Thoracic aorta (tissue), 2 donors: ENCODE results near the gene ST8SIA4. TPM values are rescaled to one million over a fixed set of nuclear protein-coding genes. Genes with fewer than 3 reads are reported as not detected.

Experiments used
- ATAC-seq: fragments of 150-250 bp; one replicate; pipeline ENCODE4 v1.8.0; 2017; ENCODE audit warnings: low read depth; ENCODE audit not compliant: insufficient number of reproducible peaks, low FRiP score
- DNase-seq: peaks from one replicate; pipeline ENCODE4 v3.0.0-alpha.2; 2020; ENCODE audit warnings: low spot score
- H3K27ac ChIP-seq, 2 donors: fragments of 200-600 bp; sonication (generic); 1 replicate in 1 of 2; 2 replicates in 1 of 2; pipeline ENCODE4 v1.5.1; 2016; ENCODE audit warnings: mild to moderate bottlenecking in 2 of 2, moderate library complexity in 2 of 2
- H3K27me3 ChIP-seq: fragments of 200-600 bp; sonication (generic); replicated peaks from 2 replicates; pipeline ENCODE4 v1.6.0; 2016; ENCODE audit warnings: mild to moderate bottlenecking; ENCODE audit not compliant: insufficient read depth
- H3K36me3 ChIP-seq: fragments of 200-600 bp; sonication (generic); one replicate; pipeline ENCODE4 v1.5.1; 2016
- H3K4me1 ChIP-seq, 2 donors: fragments of 200-600 bp; sonication (generic); 1 replicate in 1 of 2; 2 replicates in 1 of 2; pipeline versions ENCODE4 v1.5.1 to v1.6.0; 2016; ENCODE audit warnings: low read depth in 2 of 2, mild to moderate bottlenecking in 1 of 2; ENCODE audit not compliant: control insufficient read depth in 1 of 2
- H3K4me3 ChIP-seq: fragments of 200-600 bp; sonication (generic); 2 replicates; pipeline ENCODE4 v1.5.1; 2016; ENCODE audit warnings: mild to moderate bottlenecking
- H3K9me3 ChIP-seq: fragments of 200-600 bp; sonication (generic); 2 replicates; pipeline ENCODE4 v1.5.1; 2016
- CTCF ChIP-seq: fragments of 200-600 bp; sonication (generic); IDR thresholded peaks from one replicate; pipeline ENCODE4 v1.5.1; 2019; ENCODE audit warnings: antibody characterized with exemption
- total RNA-seq, 2 donors: library from RNA; depleted of rRNA; stranded (reverse); fragments of >200 nt; gene quantifications; one replicate each; pipeline versions ENCODE4 v1.1.0 to v1.2.3, GENCODE V29; 2016

ST8SIA4 gene
- total RNA-seq, 2 donors from 2014 or later, result 7.0 to 9.0 TPM

- DNase-seq (no peak), ATAC-seq (peak; percentile 32)
- Histone ChIP-seq H3K4me3 (peak overlapping the region; percentile 53), H3K27me3 (no peaks in the 10 kb centered on the region), H3K36me3 (no peaks in the 10 kb centered on the region), H3K4me1 (peaks cover 5 to 8% of the 10 kb centered on the region in 2 donors), H3K9me3 (no peaks in the 10 kb centered on the region), H3K27ac (peak overlapping the region in 1 of 2 donors; percentile 29)
- no peak for TF ChIP-seq CTCF
Measured at GRCh38 chr5:100779669-100780375, 123.3 kb downstream of the ST8SIA4 start.

GRCh38 chr5:100777680-100778300 lies 125.3 kb downstream of the ST8SIA4 start:
- TF ChIP-seq CTCF, result no peak
- peaks cover 5 to 8% of the 10 kb centered on the region in 2 donors for H3K4me1 ChIP-seq
- no peaks in the 10 kb centered on the region for H3K9me3 ChIP-seq
- ATAC-seq (no peak), DNase-seq (no peak)
- no peaks in the 10 kb centered on the region for H3K27me3 ChIP-seq
- no peak overlapping the region for H3K4me3 ChIP-seq
- H3K36me3 ChIP-seq, result no peaks in the 10 kb centered on the region
- H3K27ac ChIP-seq, result no peak overlapping the region

GRCh38 chr5:100775533-100775855 lies 127.6 kb downstream of the ST8SIA4 start:
- no peak overlapping the region for H3K27ac ChIP-seq
- no peaks in the 10 kb centered on the region for H3K27me3 ChIP-seq
- H3K4me1 ChIP-seq, result peaks cover 5 to 8% of the 10 kb centered on the region in 2 donors
- H3K9me3 ChIP-seq, result no peaks in the 10 kb centered on the region
- no peaks in the 10 kb centered on the region for H3K36me3 ChIP-seq
- no peak for ATAC-seq
- no peak for TF ChIP-seq CTCF
- DNase-seq, result no peak
- no peak overlapping the region for H3K4me3 ChIP-seq

GRCh38 chr5:100772548-100772947 lies 130.5 kb downstream of the ST8SIA4 start:
- Histone ChIP-seq H3K4me1 (peaks cover 3 to 5% of the 10 kb centered on the region in 2 donors), H3K4me3 (no peak overlapping the region), H3K36me3 (no peaks in the 10 kb centered on the region), H3K9me3 (no peaks in the 10 kb centered on the region), H3K27ac (no peak overlapping the region), H3K27me3 (peaks cover under 1% of the 10 kb centered on the region)
- no peak for ATAC-seq
- no peak for TF ChIP-seq CTCF
- no peak for DNase-seq

- no peak overlapping the region for H3K4me3 ChIP-seq
- H3K27me3 ChIP-seq, result peaks cover 5% of the 10 kb centered on the region
- H3K27ac ChIP-seq, result no peak overlapping the region
- TF ChIP-seq CTCF, result no peak
- no peaks in the 10 kb centered on the region for H3K36me3 ChIP-seq
- no peaks in the 10 kb centered on the region for H3K4me1 ChIP-seq
- no peak for ATAC-seq
- DNase-seq, result no peak
- H3K9me3 ChIP-seq, result no peaks in the 10 kb centered on the region
Measured at GRCh38 chr5:100772006-100772405, 131.1 kb downstream of the ST8SIA4 start.
